Retinal pigment epithelial cell (primary cell): ENCODE results near the gene ARNT2.
"Not testable (repeated sequence)": the region's sequence is repeated elsewhere in the genome, so short reads cannot be mapped to it uniquely, and the experiment has no call there.

ENCODE experiments used
- DNase-seq: peaks from one replicate; pipeline ENCODE4 v3.0.0-alpha.2; 2010; ENCODE audit warnings: low read depth
- H3K4me3 ChIP-seq: 2 replicates; pipeline ENCODE4 v1.5.1; 2011; ENCODE audit warnings: mild to moderate bottlenecking, low read length, control low read depth, moderate library complexity
- TF ChIP-seq, protein P1 (sequence below): conservative IDR thresholded peaks from 2 replicates; pipeline ENCODE4 v1.5.1; 2011; ENCODE audit warnings: low read depth, low read length, control low read depth, inconsistent platforms

Gene ARNT2

DNA sequence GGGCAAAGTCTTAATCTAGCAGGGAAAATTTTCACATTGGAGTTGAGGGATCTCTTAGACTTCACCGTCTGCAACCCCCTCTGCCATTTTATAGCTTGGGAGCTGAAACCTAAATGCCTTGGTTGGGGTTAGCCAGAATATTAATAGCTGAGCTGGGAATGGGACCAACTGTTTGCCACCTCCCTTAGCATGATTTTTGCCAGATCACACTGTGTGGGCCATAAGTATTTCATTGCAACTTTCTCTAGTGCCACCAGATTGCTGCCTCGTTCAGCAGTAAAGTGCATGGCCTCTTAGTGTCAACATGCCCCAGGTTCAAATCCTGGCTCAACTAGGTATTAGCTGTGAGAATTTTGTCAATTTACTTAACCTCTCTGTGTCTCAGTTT lies 235.0 kb downstream of the ARNT2 start:
- TF ChIP-seq, protein P1, sequence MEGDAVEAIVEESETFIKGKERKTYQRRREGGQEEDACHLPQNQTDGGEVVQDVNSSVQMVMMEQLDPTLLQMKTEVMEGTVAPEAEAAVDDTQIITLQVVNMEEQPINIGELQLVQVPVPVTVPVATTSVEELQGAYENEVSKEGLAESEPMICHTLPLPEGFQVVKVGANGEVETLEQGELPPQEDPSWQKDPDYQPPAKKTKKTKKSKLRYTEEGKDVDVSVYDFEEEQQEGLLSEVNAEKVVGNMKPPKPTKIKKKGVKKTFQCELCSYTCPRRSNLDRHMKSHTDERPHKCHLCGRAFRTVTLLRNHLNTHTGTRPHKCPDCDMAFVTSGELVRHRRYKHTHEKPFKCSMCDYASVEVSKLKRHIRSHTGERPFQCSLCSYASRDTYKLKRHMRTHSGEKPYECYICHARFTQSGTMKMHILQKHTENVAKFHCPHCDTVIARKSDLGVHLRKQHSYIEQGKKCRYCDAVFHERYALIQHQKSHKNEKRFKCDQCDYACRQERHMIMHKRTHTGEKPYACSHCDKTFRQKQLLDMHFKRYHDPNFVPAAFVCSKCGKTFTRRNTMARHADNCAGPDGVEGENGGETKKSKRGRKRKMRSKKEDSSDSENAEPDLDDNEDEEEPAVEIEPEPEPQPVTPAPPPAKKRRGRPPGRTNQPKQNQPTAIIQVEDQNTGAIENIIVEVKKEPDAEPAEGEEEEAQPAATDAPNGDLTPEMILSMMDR = no peak
- DNase-seq = no peak
- H3K4me3 ChIP-seq = no peak overlapping the region

DNA sequence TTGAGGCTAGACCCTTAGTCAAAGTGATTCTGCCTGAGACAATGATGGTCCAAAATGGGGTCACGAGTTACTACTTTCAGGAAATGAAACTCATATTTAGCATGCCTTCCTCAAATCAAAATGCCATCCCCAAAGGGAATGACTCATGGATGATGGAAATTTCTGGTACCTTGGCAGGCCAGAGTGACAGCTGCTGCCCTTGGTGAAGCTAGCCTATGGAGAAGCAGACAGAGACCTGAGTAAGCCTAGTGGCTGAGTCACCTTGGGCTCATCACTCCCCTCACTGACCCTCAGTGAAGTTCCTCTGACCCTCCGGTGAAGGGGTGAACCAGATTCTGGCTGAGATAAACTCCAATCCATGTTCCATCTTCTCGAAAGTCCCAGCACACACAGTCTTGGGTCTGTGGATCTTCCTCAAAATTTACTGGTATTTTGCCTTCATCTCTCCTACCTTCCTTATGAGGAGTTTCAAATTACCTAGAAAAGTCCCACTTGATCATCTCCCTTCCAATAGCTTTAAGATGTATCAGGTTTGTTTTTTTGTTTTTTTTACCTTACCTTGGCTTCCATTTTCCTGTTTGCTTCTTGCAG lies 236.4 kb downstream of the ARNT2 start:
- no peak for DNase-seq
- H3K4me3 ChIP-seq = no peak overlapping the region
- TF ChIP-seq, protein P1 = no peak

DNA sequence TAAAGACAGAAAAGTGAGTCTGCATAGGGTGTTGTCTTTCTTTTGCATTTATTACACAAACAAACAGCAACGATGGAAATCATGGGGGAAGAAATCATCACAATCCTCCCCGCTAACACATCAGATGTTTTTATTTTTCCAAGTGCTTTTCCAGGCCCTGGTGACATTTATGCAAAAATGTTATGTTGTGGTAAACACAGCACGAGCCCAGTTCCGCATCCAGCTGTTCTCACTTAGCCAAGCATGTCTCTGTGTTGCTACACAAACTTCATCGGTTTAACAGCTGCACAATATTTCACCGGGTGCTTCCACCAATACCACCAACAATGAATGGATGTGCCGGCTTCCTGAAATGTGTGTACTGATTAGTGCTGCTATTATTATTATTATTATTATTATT lies 237.2 kb downstream of the ARNT2 start:
- H3K4me3 ChIP-seq = no peak overlapping the region
- DNase-seq = no peak
- TF ChIP-seq, protein P1 = no peak

DNA sequence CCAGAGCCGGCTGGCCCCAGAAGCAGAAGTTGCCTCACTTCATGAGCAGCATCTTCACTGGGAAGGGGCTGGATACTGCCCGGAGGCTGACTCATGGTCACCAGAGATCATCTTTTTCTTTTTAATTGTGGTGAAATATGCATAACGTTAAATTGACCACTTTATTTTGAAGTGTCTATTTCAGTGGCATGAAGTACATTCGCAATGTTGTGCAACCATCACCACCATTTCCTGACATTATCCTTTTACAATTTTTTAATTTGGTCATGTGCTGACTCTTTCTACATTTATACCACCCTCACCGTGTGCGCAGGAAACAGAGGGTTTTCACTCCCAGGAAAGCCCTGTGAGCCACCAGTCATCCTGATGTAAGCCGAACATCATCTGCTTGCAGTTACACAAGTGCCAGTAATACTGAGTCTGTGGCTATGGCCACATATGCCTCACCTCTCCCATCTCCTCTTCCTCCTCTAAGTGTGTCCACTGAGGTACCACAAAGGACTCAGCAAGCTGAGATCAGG lies 239.3 kb downstream of the ARNT2 start:
- H3K4me3 ChIP-seq = no peak overlapping the region
- TF ChIP-seq, protein P1 = no peak
- no peak for DNase-seq

DNA sequence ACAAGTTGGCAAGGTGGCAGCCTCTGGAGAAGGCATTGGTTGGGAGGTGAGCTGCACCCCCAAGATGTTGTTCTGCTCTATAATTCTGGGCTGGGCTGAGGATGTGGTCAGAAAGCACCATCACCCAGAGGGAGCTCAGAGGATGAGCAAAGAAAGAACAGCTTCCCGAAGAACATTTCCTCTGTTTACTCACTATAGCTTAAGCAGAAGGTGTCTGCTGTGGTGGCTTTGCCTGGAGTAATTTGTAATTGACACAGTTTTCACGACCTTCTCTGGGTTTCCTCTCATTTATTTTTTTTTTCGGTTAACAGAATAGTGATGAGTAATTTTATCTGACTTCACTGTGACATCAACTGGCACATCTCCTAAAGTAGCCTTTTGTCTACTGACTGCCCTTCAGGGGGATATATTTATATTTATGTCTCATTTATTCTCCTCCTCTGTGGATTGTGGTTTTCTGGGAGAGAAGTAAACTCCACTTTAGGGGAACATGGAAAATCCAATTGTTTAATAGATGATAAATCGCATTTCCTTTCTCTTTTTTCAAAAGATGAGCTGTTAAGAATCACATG lies 241.4 kb downstream of the ARNT2 start:
- TF ChIP-seq, protein P1 = no peak
- no peak for DNase-seq
- H3K4me3 ChIP-seq = no peak overlapping the region

DNA sequence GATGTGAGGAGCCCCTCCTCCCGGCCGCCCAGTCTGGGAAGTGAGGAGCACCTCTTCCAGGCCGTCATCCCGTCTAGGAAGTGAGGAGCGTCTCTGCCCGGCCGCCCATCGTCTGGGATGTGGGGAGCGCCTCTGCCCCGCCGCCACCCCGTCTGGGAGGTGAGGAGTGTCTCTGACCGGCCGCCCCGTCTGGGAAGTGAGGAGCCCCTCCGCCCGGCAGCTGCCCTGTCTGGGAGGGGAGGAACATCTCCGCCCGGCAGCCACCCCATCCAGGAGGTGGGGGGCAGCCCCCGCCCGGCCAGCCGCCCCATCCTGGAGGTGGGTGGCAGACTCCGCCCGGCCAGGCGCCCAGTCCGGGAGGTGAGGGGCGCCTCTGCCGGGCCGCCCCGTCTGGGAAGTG lies 243.2 kb downstream of the ARNT2 start:
- not testable (repeated sequence) for H3K4me3 ChIP-seq, DNase-seq
